GM13977 (cell line): Measurements from ENCODE around the gene KRTAP4-11.
"Not testable (repeated sequence)": the region's sequence is repeated elsewhere in the genome, so short reads cannot be mapped to it uniquely, and the experiment has no call there.

Source experiments
- DNase-seq: peaks from one replicate; pipeline ENCODE4 v3.0.0; 2012; ENCODE audit warnings: low spot score
- in situ Hi-C: fragments of 300-500 bp; cut with MboI; formaldehyde crosslinking; loops from one replicate; pipeline ENCODE4 v1.12.0; 2022; ENCODE audit warnings: low sequenced_read_pairs, low pct_unique_long_range_greater_than_20kb, mixed read lengths, inconsistent platforms; ENCODE audit not compliant: unreplicated experiment
- TF ChIP-seq, protein P1 (sequence below): IDR thresholded peaks from 2 replicates; pipeline ENCODE4 v1.5.1; 2012; ENCODE audit warnings: mild to moderate bottlenecking, control low read depth; ENCODE audit not compliant: insufficient read depth; ENCODE audit errors: extremely low read depth, missing control alignments

Gene KRTAP4-11

GRCh38 chr17:41117846-41118386, at the start of gene KRTAP4-11:
TSS of gene KRTAP4-11 (minus strand) at chr17:41118373. CDS start at chr17:41118315, 58 bp downstream.
- in situ Hi-C loops, result not testable (repeated sequence)

DNA sequence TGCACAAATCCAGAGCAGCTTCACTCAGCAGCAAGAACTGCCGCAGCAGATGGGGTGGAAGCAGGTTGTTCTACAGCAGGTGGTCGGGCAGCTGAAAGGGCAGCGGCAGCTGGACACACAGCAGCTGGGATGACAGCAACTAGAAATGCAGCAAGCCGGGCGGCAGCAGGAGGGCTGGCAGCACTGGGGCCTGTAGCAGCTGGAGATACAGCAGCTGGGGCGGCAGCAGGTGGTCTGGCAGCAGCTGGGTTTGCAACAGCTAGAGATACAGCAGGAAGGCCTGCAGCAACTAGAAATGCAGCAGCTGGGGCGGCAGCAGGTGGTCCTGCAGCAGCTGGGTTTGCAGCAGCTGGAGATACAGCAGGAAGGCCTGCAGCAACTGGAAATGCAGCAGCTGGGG, 49.4 kb upstream of the KRTAP4-11 start:
- DNase-seq, result no peak
- TF ChIP-seq, protein P1, sequence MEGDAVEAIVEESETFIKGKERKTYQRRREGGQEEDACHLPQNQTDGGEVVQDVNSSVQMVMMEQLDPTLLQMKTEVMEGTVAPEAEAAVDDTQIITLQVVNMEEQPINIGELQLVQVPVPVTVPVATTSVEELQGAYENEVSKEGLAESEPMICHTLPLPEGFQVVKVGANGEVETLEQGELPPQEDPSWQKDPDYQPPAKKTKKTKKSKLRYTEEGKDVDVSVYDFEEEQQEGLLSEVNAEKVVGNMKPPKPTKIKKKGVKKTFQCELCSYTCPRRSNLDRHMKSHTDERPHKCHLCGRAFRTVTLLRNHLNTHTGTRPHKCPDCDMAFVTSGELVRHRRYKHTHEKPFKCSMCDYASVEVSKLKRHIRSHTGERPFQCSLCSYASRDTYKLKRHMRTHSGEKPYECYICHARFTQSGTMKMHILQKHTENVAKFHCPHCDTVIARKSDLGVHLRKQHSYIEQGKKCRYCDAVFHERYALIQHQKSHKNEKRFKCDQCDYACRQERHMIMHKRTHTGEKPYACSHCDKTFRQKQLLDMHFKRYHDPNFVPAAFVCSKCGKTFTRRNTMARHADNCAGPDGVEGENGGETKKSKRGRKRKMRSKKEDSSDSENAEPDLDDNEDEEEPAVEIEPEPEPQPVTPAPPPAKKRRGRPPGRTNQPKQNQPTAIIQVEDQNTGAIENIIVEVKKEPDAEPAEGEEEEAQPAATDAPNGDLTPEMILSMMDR, result no peak
- in situ Hi-C loops, result no loop called here

More at GRCh38 chr17:41117846-41118386, at the start of gene KRTAP4-11:
- DNase-seq, result not testable (repeated sequence)

GRCh38 chr17:41163828-41164227, 45.7 kb upstream of the KRTAP4-11 start:
- TF ChIP-seq, protein P1, result no peak
- in situ Hi-C loops, result no loop called here
- no peak for DNase-seq

DNA sequence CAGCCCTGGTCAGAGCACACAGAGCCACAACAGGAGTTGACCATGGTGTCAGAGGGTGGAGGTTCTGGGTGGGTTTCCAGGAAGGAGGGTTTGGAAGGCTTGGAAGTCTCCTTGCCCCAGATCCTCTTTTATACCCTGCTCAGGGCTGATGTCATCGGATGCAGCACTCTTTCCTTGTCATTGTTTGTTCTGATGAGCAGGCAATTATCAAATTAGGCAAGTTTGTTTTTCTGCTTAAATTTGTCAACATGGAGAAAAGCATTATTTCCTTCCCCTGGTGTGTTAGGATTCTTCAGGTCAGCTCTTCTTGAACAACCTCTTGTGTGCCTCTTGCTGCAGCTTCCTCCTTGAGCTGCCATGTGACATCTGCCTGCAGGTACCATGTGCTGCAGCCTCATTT, 42.5 kb upstream of the KRTAP4-11 start, which contains the start of gene KRTAP4-4:
KRTAP4-4 (minus strand) TSS at position 101 of the 400 bp plus-strand sequence; CDS start at position 44, 57 bp downstream.
- DNase-seq, result no peak
- in situ Hi-C loops, result no loop called here
- TF ChIP-seq, protein P1, result no peak

- in situ Hi-C loops, result not testable (repeated sequence)
Measured at GRCh38 chr17:41160190-41160589, 42.0 kb upstream of the KRTAP4-11 start.

DNA sequence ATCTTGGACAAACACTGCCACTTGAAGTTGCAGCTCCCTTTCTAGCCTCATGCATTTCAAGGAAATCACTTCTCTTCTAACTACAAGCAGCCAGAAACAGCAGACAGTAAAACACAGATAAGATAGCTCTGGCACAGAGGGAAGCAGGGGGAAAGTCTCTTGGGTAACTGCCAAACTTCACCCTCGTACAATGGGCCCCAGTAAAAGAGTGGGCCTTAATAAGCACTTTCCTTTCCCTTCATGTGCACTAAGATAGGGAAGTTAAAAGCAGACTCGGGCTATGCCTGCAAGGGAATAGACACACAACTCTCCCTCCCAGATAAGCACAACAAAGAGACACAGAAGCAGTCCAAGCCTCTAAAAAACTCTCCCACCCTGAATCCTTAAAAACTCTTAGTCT, 35.7 kb upstream of the KRTAP4-11 start:
- in situ Hi-C loops, result no loop called here
- TF ChIP-seq, protein P1, result no peak
- DNase-seq, result no peak

More at GRCh38 chr17:41160190-41160589, 42.0 kb upstream of the KRTAP4-11 start:
- DNase-seq, result not testable (repeated sequence)

DNA sequence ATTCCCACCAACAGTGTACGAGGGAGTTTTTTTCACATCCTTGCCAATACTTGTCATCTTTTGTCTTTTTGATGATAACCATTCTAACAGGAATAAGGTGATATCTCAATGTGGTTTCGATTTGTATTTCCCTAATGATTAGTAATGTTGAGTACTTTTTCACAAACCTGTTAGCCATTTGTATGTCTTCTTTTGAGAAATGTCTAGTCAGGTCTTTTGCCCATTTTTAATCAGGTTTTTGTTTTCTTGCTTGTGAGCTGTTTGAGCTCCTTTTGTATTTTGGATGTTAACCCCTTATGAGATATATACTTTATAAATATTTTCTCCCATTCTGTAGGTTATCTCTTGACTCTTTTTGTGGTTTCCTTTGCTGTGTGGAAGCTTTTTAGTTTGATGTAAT, 33.4 kb upstream of the KRTAP4-11 start:
- in situ Hi-C loops, result no loop called here
- TF ChIP-seq, protein P1, result no peak

GRCh38 chr17:41150026-41150425, 31.9 kb upstream of the KRTAP4-11 start:
- no peak for DNase-seq
- TF ChIP-seq, protein P1, result no peak
- in situ Hi-C loops, result no loop called here

More for the DNA sequence above, 33.4 kb upstream of the KRTAP4-11 start:
- DNase-seq, result no peak
